Natural killer cell (primary cell): ENCODE data around the gene KEL. TPM values are rescaled to one million over a fixed set of nuclear protein-coding genes. Genes with fewer than 3 reads are reported as not detected.

Experiments used
- ATAC-seq, 3 donors: fragments of 150-1000 bp in 2 of 3; fragments of 200-7000 bp in 1 of 3; cut with Tn5 transposase; 1 replicate in 1 of 3; 2 replicates in 2 of 3; pipeline ENCODE4 v1.10.0; 2021; ENCODE audit warnings: mild to moderate bottlenecking in 2 of 3, moderate library complexity in 2 of 3
- DNase-seq, 2 donors: peaks; one replicate each; pipeline versions ENCODE4 v3.0.0 to v3.0.0-alpha.2; 2013 to 2021; ENCODE audit warnings: mixed read lengths in 1 of 2
- H3K27ac ChIP-seq: one replicate; pipeline ENCODE4 v1.5.1; 2013; ENCODE audit warnings: mild to moderate bottlenecking, low read length
- H3K27me3 ChIP-seq: one replicate; pipeline ENCODE4 v1.6.1; 2013; ENCODE audit warnings: low read length; ENCODE audit not compliant: control insufficient read depth, insufficient read depth
- H3K36me3 ChIP-seq: one replicate; pipeline ENCODE4 v1.6.1; 2013; ENCODE audit warnings: low read length; ENCODE audit not compliant: control insufficient read depth, insufficient read depth
- H3K4me1 ChIP-seq: one replicate; pipeline ENCODE4 v1.6.1; 2013; ENCODE audit warnings: low read length; ENCODE audit not compliant: control insufficient read depth, insufficient read depth
- H3K4me3 ChIP-seq: one replicate; pipeline ENCODE4 v1.5.1; 2013; ENCODE audit warnings: low read length
- H3K9me3 ChIP-seq: one replicate; pipeline ENCODE4 v1.6.1; 2013; ENCODE audit warnings: low read length; ENCODE audit not compliant: control insufficient read depth, insufficient read depth
- H3K27ac Mint-ChIP-seq, 2 donors: one replicate each; pipeline ENCODE4 v1.8.0; 2022; ENCODE audit warnings: mild to moderate bottlenecking in 2 of 2, mixed read lengths in 2 of 2, moderate library complexity in 1 of 2
- H3K27me3 Mint-ChIP-seq, 2 donors: one replicate each; pipeline ENCODE4 v1.8.0; 2022; ENCODE audit warnings: low read depth in 2 of 2, mixed read lengths in 2 of 2
- H3K36me3 Mint-ChIP-seq: one replicate; pipeline ENCODE4 v1.8.0; 2022; ENCODE audit warnings: mixed read lengths
- H3K4me1 Mint-ChIP-seq, 2 donors: one replicate each; pipeline ENCODE4 v1.8.0; 2022; ENCODE audit warnings: mixed read lengths in 2 of 2
- H3K4me3 Mint-ChIP-seq: one replicate; pipeline ENCODE4 v1.8.0; 2022; ENCODE audit warnings: mild to moderate bottlenecking, moderate library complexity, mixed read lengths
- H3K9me3 Mint-ChIP-seq, 2 donors: one replicate each; pipeline ENCODE4 v1.8.0; 2022; ENCODE audit warnings: mixed read lengths in 2 of 2
- CTCF ChIP-seq: fragments of 200-600 bp; IDR thresholded peaks from one replicate; pipeline ENCODE4 v1.8.0; 2022; ENCODE audit warnings: antibody characterized with exemption
- WGBS: methylation state at CpG from one replicate; pipeline ENCODE4 v1.1.7; 2013; ENCODE audit warnings: missing lambda C conversion rate; ENCODE audit not compliant: insufficient coverage; 5-methylcytosine and 5-hydroxymethylcytosine counted together
- intact Hi-C: fragments of 100-400 bp; cut with micrococcal nuclease; formaldehyde crosslinking; loops from one replicate; pipeline ENCODE4 v1.14.2; 2022
- total RNA-seq, 4 donors: library from RNA; stranded (reverse); fragments of 120-200 nt in 1 of 4; gene quantifications; one replicate each; pipeline versions ENCODE4 v1.2.3 to v1.2.4, GENCODE V29; 2013 to 2022

Gene KEL
- total RNA-seq, 3 donors from 2014 or later (not counting 1 experiment from before 2014, with no cell fraction given): 0.09 to 0.61 TPM; not detected in 1

GRCh38 chr7:142915315-142915714, 46.8 kb downstream of the KEL start:
- H3K4me1 Mint-ChIP-seq: no peaks in the 10 kb centered on the region
- no peak overlapping the region for H3K4me3 ChIP-seq
- H3K27ac ChIP-seq: no peak overlapping the region
- no peak overlapping the region for H3K4me3 Mint-ChIP-seq
- H3K27me3 ChIP-seq: no peaks in the 10 kb centered on the region
- DNase-seq (no peak), ATAC-seq (no peak)
- intact Hi-C loops: no loop called here
- 95% methylated on average over 5 of the region's 8 CpGs for WGBS
- H3K36me3 ChIP-seq: no peaks in the 10 kb centered on the region
- no peak overlapping the region for H3K27ac Mint-ChIP-seq
- no peaks in the 10 kb centered on the region for H3K9me3 ChIP-seq
- TF ChIP-seq CTCF: no peak
- no peaks in the 10 kb centered on the region for H3K36me3 Mint-ChIP-seq
- no peaks in the 10 kb centered on the region for H3K4me1 ChIP-seq
- no peaks in the 10 kb centered on the region for H3K9me3 Mint-ChIP-seq
- H3K27me3 Mint-ChIP-seq: peaks cover 26 to 37% of the 10 kb centered on the region in 2 donors

GRCh38 chr7:142914121-142914520, 48.0 kb downstream of the KEL start:
- H3K27ac Mint-ChIP-seq: no peak overlapping the region

GRCh38 chr7:142913566-142913965, 48.6 kb downstream of the KEL start:
- Histone ChIP-seq H3K27ac (no peak overlapping the region), H3K27me3 (no peaks in the 10 kb centered on the region), H3K9me3 (no peaks in the 10 kb centered on the region), H3K4me3 (no peak overlapping the region), H3K4me1 (no peaks in the 10 kb centered on the region), H3K36me3 (no peaks in the 10 kb centered on the region)
- H3K36me3 Mint-ChIP-seq: no peaks in the 10 kb centered on the region
- TF ChIP-seq CTCF: no peak
- DNase-seq (no peak), ATAC-seq (no peak)
- H3K4me3 Mint-ChIP-seq: no peak overlapping the region
- H3K4me1 Mint-ChIP-seq: no peaks in the 10 kb centered on the region
- intact Hi-C loops: no loop called here
- 81% methylated on average over 2 of the region's 2 CpGs for WGBS
- H3K27ac Mint-ChIP-seq: no peak overlapping the region
- no peaks in the 10 kb centered on the region for H3K9me3 Mint-ChIP-seq
- H3K27me3 Mint-ChIP-seq: peaks cover 24 to 32% of the 10 kb centered on the region in 2 donors

More at GRCh38 chr7:142914121-142914520, 48.0 kb downstream of the KEL start:
- Mint-ChIP-seq H3K9me3 (no peaks in the 10 kb centered on the region), H3K4me1 (no peaks in the 10 kb centered on the region), H3K27me3 (peaks cover 25 to 37% of the 10 kb centered on the region in 2 donors), H3K4me3 (no peak overlapping the region), H3K36me3 (no peaks in the 10 kb centered on the region)
- intact Hi-C loops: no loop called here
- no peak for DNase-seq
- no peaks in the 10 kb centered on the region for H3K27me3 ChIP-seq
- no peaks in the 10 kb centered on the region for H3K9me3 ChIP-seq
- TF ChIP-seq CTCF: no peak
- H3K36me3 ChIP-seq: no peaks in the 10 kb centered on the region
- no peak for ATAC-seq
- no CpG with 5 or more reads among the region's 1 CpG for WGBS
- no peaks in the 10 kb centered on the region for H3K4me1 ChIP-seq
- H3K4me3 ChIP-seq: no peak overlapping the region
- H3K27ac ChIP-seq: no peak overlapping the region

- Mint-ChIP-seq H3K4me1 (no peaks in the 10 kb centered on the region), H3K36me3 (no peaks in the 10 kb centered on the region), H3K27ac (no peak overlapping the region), H3K27me3 (peaks cover 22 to 27% of the 10 kb centered on the region in 2 donors), H3K9me3 (no peaks in the 10 kb centered on the region), H3K4me3 (no peak overlapping the region)
- no peak for ATAC-seq
- Histone ChIP-seq H3K4me3 (no peak overlapping the region), H3K36me3 (no peaks in the 10 kb centered on the region), H3K27ac (no peak overlapping the region), H3K4me1 (no peaks in the 10 kb centered on the region), H3K9me3 (no peaks in the 10 kb centered on the region), H3K27me3 (no peaks in the 10 kb centered on the region)
- TF ChIP-seq CTCF: no peak
- 91% methylated on average over 3 of the region's 3 CpGs for WGBS
- intact Hi-C loops: no loop called here
- no peak for DNase-seq
Measured at GRCh38 chr7:142913051-142913450, 49.1 kb downstream of the KEL start.
